GM20000 (cell line): ENCODE results near the gene P2RY11.

Experiments
- DNase-seq: peaks from one replicate; pipeline ENCODE4 v3.0.0; 2012; ENCODE audit warnings: low spot score
- TF ChIP-seq, protein P1 (sequence below): IDR thresholded peaks from 2 replicates; pipeline ENCODE4 v1.5.1; 2012; ENCODE audit warnings: mild to moderate bottlenecking, control low read depth; ENCODE audit errors: extremely low read depth, missing control alignments

P2RY11 gene

DNA sequence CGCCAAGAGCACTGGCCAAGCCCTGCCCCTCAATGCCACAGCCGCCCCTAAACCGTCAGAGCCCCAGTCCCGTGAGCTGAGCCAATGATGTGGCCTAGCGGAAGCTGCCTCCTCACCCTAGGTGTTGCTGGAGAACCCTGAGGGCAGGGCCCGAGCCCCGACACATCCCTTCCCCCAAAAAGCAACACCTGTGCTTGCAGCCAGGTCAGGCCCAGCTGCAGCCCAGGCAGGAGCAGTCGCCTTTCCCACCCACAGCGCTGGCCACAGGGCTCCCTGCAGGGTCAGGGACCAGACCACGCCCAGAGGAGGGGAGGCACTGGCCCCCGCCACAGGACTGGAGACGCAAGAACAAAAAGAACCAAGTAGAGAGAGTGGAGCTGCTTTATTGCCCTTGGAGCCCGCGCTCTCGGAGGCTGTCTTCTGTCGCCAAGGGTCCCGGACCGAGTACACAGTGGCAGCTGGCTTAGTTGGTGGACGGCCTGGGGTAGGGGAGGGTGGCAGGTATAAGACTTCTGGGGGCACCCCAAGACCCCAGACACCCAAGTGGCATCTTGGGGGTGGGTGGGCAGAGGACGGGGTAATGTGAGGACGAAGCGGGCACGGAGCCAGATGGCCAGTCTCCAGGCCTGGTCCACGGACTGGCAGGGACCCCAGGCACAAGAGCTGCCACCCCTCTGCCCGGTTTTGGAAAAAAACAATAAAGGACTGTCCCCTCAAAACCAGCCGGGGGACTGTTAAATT lies 3.3 kb downstream of the P2RY11 start:
- TF ChIP-seq, protein P1, sequence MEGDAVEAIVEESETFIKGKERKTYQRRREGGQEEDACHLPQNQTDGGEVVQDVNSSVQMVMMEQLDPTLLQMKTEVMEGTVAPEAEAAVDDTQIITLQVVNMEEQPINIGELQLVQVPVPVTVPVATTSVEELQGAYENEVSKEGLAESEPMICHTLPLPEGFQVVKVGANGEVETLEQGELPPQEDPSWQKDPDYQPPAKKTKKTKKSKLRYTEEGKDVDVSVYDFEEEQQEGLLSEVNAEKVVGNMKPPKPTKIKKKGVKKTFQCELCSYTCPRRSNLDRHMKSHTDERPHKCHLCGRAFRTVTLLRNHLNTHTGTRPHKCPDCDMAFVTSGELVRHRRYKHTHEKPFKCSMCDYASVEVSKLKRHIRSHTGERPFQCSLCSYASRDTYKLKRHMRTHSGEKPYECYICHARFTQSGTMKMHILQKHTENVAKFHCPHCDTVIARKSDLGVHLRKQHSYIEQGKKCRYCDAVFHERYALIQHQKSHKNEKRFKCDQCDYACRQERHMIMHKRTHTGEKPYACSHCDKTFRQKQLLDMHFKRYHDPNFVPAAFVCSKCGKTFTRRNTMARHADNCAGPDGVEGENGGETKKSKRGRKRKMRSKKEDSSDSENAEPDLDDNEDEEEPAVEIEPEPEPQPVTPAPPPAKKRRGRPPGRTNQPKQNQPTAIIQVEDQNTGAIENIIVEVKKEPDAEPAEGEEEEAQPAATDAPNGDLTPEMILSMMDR: no peak
- no peak for DNase-seq

DNA sequence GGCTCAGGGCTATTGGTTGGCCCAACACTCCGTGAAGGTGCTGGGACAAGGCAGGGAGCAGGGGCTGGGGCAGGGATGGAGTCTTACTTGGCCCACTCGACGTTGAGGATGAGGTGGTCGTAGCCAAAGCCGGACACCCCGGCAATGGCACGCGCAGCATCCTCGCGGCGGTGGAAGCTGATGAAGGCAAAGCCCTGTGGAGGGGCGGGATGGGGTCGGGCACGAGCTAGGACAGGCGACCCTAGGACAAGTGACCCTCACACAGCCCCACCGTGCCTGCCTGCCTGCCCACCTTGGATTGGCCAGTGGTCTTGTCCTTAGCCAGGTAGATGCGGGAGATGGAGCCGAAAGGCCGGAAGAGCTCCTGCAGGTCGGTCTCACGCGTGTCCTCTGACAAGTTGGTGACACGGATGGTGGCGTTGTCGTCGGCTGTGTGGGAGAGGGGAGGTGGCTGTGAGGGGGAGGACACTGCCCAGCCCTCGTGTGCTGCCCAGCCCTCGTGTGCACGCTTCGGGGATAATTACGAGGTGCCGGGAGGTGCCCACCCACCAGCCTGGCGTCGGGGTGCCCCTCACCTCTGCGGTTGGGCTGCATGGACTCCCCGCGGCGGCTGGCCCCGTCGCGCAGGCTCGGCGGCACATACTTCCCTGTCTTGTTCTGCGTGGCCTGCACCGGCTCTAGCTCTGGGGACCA lies 4.0 kb downstream of the P2RY11 start:
- DNase-seq: no peak

DNA sequence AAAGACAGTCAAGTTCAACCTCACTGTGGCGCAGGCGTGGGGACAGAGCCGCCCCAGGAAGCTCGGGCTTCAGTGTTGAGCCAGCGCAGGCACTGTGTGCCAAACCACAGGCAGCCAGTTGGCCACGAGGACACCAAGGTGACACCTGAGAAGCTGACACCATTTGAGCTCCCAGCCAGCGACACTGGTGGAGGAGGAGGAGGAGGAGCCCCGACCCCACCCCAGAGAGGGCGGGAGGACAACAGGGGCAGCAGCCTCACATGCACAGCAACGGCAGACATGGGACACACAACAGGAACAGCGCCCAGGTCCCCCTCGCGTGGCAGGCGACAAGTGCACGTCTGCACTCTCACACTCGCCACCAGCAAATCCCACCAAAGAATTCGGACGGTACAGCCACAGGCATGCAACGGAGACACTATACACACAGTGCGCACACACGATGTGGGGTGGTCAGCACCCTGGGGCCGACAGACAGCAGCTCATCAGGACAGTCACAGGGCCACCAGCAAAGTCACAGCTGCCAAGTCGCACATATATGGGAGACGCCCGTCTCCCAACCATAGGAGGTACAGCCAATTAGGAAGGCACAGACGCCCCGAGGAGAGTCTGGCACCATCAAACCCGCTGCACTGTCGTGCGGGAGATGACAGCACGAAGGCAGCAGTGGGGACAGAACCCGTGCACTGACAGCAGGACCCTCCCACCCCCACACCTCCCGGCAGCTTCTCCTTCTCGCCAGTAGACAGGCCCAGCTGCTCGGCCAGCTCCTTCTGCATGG lies 4.8 kb downstream of the P2RY11 start:
- TF ChIP-seq, protein P1: no peak
- DNase-seq: no peak

More for the DNA sequence above, 4.0 kb downstream of the P2RY11 start:
- TF ChIP-seq, protein P1: no peak

DNA sequence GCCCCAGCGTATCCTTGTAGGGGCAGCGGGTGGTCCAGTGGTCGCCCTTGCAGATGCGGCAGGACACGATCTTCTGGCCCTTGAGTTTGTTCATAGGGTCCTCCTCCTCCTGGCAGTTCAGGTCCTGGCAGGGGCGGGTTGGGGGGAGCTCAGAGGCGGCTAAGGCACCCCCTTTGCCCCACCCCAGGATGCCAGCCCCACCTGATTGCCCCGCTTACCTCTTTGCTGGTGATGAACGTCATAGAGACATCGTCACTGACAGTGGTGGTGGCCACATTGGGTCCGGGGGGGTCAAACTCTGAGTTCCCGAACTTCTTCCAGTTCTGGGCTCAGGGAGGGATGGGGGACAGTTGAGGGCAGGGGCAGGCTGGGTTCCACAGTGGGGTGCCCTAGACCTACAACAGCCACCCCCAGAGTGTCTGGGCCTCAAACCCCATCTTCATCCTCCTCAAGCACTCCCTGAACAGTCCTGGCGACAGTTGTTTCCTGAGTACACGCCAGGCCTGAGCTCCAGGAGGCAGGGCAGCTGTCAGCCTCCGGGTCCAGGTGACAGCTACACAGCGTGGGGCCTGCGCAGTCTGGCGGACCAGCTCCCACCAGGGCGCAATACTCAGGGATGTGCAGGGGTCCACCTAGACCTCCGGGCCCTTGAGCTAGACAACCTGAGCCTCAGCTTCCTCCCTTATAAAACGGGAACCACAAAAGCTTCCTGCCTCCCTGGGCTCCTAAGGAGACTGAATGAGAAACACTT lies 5.5 kb downstream of the P2RY11 start:
- TF ChIP-seq, protein P1: no peak
- no peak for DNase-seq

DNA sequence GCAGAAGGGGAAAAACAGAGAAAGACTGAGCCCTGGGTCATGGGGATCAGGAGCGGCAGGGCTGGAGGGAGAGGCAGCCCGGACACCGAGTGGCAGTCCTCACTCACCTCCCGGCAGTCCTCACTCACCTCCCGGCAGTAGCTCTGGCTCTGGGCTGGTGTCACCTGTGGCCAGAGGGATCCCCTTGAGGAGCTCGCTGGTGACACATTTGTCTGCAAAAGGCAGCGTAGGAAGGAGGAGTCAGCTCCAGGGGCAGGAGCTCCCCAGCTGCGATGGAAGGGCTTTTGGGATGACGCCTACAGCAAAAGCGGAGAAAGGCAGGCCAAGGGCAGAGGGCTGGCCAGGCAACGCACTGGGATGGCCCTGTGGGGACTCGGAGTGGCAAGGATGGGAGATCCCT lies 7.5 kb downstream of the P2RY11 start:
- TF ChIP-seq, protein P1: no peak
- DNase-seq: no peak

GRCh38 chr19:10120538-10121189 lies 9.2 kb downstream of the P2RY11 start:
- TF ChIP-seq, protein P1: no peak
- no peak for DNase-seq
